Neural progenitor cell (in vitro differentiated cells): ENCODE measurements around the gene BEND6.

Experiments used
- CTCF ChIP-seq: fragments of 200-600 bp; sonication (generic); IDR thresholded peaks from 2 replicates; pipeline ENCODE4 v1.5.1; 2017; ENCODE audit warnings: antibody characterized with exemption, mild to moderate bottlenecking
- EZH2 ChIP-seq: fragments of 200-600 bp; sonication (generic); IDR thresholded peaks from 2 replicates; pipeline ENCODE4 v1.6.1; 2017; ENCODE audit warnings: antibody characterized with exemption, mild to moderate bottlenecking, moderate library complexity

- no peak for TF ChIP-seq CTCF
- TF ChIP-seq EZH2: no peak
Measured at GRCh38 chr6:57063847-57064246, 108.9 kb downstream of the BEND6 start.
